Kidney (tissue), 14 donors: ENCODE results near the gene OSBP2. TPM values are rescaled to one million over a fixed set of nuclear protein-coding genes. Genes with fewer than 3 reads are reported as not detected.

Experiments used
- DNase-seq, 5 donors: peaks; one replicate each; pipeline ENCODE4 v3.0.0-alpha.2; 2013 to 2020
- FAIRE-seq: peaks from 2 replicates; lab custom pipeline; 2012; peaks lifted over from hg19 to GRCh38; lab: Jason Lieb, UNC
- H3K27ac ChIP-seq, 2 donors: one replicate each; pipeline ENCODE4 v1.7.0; 2013; ENCODE audit warnings: low read depth in 2 of 2, low read length in 2 of 2, inconsistent platforms in 1 of 2
- H3K27me3 ChIP-seq: one replicate; pipeline ENCODE4 v1.7.1; 2013; ENCODE audit warnings: low read length, inconsistent platforms; ENCODE audit not compliant: control insufficient read depth, insufficient read depth
- H3K36me3 ChIP-seq, 3 donors: one replicate each; pipeline versions ENCODE4 v1.7.0 to v1.7.1; 2013; ENCODE audit warnings: low read length in 3 of 3, control low read depth in 1 of 3, inconsistent platforms in 1 of 3; ENCODE audit not compliant: insufficient read depth in 3 of 3, control insufficient read depth in 2 of 3
- H3K4me1 ChIP-seq, 3 donors: one replicate each; pipeline versions ENCODE4 v1.7.0 to v1.7.1; 2013; ENCODE audit warnings: low read length in 3 of 3, inconsistent platforms in 1 of 3, low read depth in 1 of 3; ENCODE audit not compliant: control insufficient read depth in 2 of 3, insufficient read depth in 2 of 3
- H3K4me3 ChIP-seq, 3 donors: one replicate each; pipeline versions ENCODE4 v1.7.0 to v1.8.1; 2013; ENCODE audit warnings: low read length in 3 of 3, control low read depth in 1 of 3, inconsistent platforms in 1 of 3
- H3K9ac ChIP-seq, 3 donors: one replicate each; pipeline versions ENCODE4 v1.7.0 to v1.7.1; 2013; ENCODE audit warnings: low read length in 3 of 3, control low read depth in 1 of 3, inconsistent platforms in 1 of 3
- H3K9me3 ChIP-seq, 3 donors: one replicate each; pipeline versions ENCODE4 v1.7.0 to v1.7.1; 2013; ENCODE audit warnings: low read length in 3 of 3, control low read depth in 1 of 3, inconsistent platforms in 1 of 3; ENCODE audit not compliant: control insufficient read depth in 2 of 3, insufficient read depth in 1 of 3
- intact Hi-C: fragments of 100-400 bp; cut with DNase I; formaldehyde crosslinking; loops from one replicate; pipeline ENCODE4 v1.11.1; 2022
- polyA plus RNA-seq: library from polyadenylated mRNA; stranded (reverse); fragments of 350-450 nt; fragmentation: Illumina TruSeq; extraction: RNeasy Lipid Tissue Mini Kit (QIAGEN cat#74804); gene quantifications from one replicate; pipeline ENCODE4 v1.2.3, GENCODE V29; 2014; ENCODE audit warnings: low read depth, low replicate concordance; ENCODE audit not compliant: insufficient read depth
- total RNA-seq: library from RNA; stranded (reverse); fragmentation: NEBNext Ultra II Directional; extraction: Animal tissue kit (Norgen Biotek cat#: 25700); gene quantifications from one replicate; pipeline ENCODE4 v1.2.1, GENCODE V29; 2021
- TF ChIP-seq, protein P1 (sequence below): IDR thresholded peaks from 3 replicates; pipeline ENCODE4 v1.5.1; 2012; ENCODE audit warnings: mild to moderate bottlenecking, moderate library complexity, borderline replicate concordance; ENCODE audit not compliant: insufficient read depth; ENCODE audit errors: extremely low read depth
- donor health status: control.
- donor health status: control.
- donor health status: control.
- donor health status: control.
- donor health status: control.
- donor health status: DM: yes; HTN: yes; CAD: no.
- donor health status: Normal renal cell carcinoma (clear cell type).

The OSBP2 gene
- total and polyA plus RNA-seq, 2 donors from 2014 or later, result 3.4 to 4.0 TPM

DNA sequence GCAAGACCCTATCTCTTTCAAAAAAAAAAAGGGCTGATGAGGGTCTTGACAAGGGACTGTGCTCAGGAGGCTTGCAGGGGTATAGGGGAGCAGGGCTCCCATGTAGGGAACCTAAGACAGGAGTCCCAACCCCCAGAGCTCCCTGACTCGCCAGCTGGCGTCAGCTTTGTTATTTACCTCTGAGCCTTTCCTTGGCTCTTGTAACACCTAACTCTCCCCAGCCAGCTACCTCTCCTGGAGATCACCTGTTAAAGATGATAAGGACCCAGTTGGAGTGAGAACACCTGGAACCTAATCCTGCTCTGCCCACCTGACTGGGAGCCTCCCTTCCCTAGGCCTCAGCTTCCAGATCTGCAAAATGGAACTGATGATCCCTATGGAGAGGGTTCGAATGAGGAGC is 45.8 kb upstream of the OSBP2 start:
- no peak for FAIRE-seq
- intact Hi-C loops, result no loop called here

DNA sequence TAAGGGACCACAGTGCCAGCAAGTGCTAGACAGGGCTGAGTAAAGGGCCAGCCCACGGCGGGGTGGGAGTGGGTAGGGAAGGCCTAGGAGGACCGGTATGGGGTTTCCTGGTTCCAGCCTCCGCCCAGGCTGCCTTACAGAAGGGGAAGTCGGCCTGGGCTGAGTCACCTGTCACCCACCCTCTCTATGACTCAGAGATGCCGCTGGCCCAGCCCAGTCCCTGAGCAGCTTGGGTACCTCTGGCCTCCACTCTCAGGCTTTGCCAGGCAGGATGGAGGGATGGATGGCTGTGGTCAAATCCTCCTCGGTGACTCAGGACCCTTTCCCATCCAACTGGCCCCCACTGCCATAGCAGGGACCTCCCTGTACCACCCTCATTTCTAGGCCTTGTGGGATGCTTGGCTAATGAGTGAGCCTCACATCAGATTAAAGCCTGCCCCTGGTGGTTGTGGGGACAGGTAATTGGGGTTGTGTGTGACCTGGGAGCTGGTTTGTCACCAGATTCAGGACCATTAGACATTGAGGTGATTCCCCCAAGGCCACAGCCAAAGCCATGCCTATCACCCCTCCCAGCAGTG is 45.2 kb upstream of the OSBP2 start:
- FAIRE-seq, result no peak
- no peak overlapping the region for H3K9ac ChIP-seq
- H3K9me3 ChIP-seq, result no peaks in the 10 kb centered on the region
- H3K4me3 ChIP-seq, result no peak overlapping the region
- peak in 1 of 5 donors; percentile 89 for DNase-seq
- no peaks in the 10 kb centered on the region for H3K4me1 ChIP-seq
- no peaks in the 10 kb centered on the region for H3K36me3 ChIP-seq
- no peak overlapping the region for H3K27ac ChIP-seq
- no peaks in the 10 kb centered on the region for H3K27me3 ChIP-seq
- TF ChIP-seq, protein P1, sequence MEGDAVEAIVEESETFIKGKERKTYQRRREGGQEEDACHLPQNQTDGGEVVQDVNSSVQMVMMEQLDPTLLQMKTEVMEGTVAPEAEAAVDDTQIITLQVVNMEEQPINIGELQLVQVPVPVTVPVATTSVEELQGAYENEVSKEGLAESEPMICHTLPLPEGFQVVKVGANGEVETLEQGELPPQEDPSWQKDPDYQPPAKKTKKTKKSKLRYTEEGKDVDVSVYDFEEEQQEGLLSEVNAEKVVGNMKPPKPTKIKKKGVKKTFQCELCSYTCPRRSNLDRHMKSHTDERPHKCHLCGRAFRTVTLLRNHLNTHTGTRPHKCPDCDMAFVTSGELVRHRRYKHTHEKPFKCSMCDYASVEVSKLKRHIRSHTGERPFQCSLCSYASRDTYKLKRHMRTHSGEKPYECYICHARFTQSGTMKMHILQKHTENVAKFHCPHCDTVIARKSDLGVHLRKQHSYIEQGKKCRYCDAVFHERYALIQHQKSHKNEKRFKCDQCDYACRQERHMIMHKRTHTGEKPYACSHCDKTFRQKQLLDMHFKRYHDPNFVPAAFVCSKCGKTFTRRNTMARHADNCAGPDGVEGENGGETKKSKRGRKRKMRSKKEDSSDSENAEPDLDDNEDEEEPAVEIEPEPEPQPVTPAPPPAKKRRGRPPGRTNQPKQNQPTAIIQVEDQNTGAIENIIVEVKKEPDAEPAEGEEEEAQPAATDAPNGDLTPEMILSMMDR, result no peak
- intact Hi-C loops, result no loop called here

More for the DNA sequence above, 45.8 kb upstream of the OSBP2 start:
- no peak overlapping the region for H3K9ac ChIP-seq
- no peak overlapping the region for H3K4me3 ChIP-seq
- no peaks in the 10 kb centered on the region for H3K27me3 ChIP-seq
- no peak overlapping the region for H3K27ac ChIP-seq
- H3K36me3 ChIP-seq, result no peaks in the 10 kb centered on the region
- H3K4me1 ChIP-seq, result no peaks in the 10 kb centered on the region
- TF ChIP-seq, protein P1, result no peak
- peak in 1 of 5 donors; percentile 32 for DNase-seq
- H3K9me3 ChIP-seq, result no peaks in the 10 kb centered on the region

DNA sequence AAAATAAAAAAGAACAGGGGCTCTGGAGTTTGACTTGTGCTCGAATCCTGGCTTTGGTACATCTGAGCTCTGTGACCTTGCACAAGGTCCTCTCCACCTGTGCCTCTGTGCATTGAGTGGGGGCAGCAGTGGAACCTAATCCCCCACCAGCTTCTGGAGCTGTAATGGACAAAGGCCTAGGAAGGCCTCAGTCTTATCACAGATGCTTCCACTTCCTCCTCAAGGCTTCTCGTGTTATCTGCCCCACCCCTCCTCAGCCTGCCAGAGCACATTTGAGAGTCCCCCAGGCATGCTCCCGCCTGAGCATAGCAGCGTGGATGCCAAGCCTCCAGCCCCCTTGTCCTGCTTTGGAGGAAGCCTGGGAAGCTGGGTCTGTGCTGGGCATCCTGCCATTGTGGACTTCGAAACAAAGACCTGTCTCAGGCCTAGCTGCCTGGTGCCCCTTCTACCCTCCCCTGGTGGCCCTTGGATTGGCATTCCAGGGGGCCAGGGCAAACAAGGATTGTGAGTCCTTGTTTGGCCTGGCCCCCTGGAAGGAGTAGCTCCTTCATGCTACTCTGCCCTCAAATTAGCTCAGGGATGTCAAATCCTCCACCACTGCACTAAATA is 44.1 kb upstream of the OSBP2 start:
- Histone ChIP-seq H3K9me3 (no peaks in the 10 kb centered on the region), H3K4me3 (no peak overlapping the region), H3K27ac (no peak overlapping the region), H3K36me3 (no peaks in the 10 kb centered on the region), H3K4me1 (no peaks in the 10 kb centered on the region), H3K27me3 (no peaks in the 10 kb centered on the region), H3K9ac (no peak overlapping the region)
- peak in 1 of 5 donors; percentile 52 for DNase-seq
- no peak for FAIRE-seq
- TF ChIP-seq, protein P1, result no peak
- intact Hi-C loops, result no loop called here
